Panc1 (cell line): ENCODE results near the gene KLK8. TPM values are rescaled to one million over a fixed set of nuclear protein-coding genes. Genes with fewer than 3 reads are reported as not detected.

Experiments used
- ATAC-seq: fragments of 200-7000 bp; cut with Tn5 transposase; 2 replicates; pipeline ENCODE4 v1.9.1; 2020; ENCODE audit warnings: mild to moderate bottlenecking, moderate library complexity
- BruUV-seq: library from RNA; stranded (reverse); fragments of 400-500 nt; replicated peaks from 2 replicates; lab custom pipeline; 2021; lab: Mats Ljungman, UMichigan
- CTCF ChIA-PET: fragments of 300-600 bp; sonication (Branson Sonifier 250); formaldehyde crosslinking; loops from one replicate; lab custom pipeline; 2022; ENCODE audit warnings: antibody characterized with exemption; lab: Charles Lee
- POLR2A ChIA-PET: fragments of 300-600 bp; sonication (Branson Sonifier 250); formaldehyde crosslinking; loops from one replicate; lab custom pipeline; 2022; ENCODE audit warnings: antibody characterized with exemption; lab: Charles Lee
- DNase-seq: peaks from one replicate; pipeline ENCODE4 v3.0.0-alpha.2; 2010; ENCODE audit warnings: low read depth, low spot score
- H3K27ac ChIP-seq: 2 replicates; pipeline ENCODE4 v1.5.1; 2011; ENCODE audit warnings: mild to moderate bottlenecking, low read length, inconsistent platforms
- H3K27me3 ChIP-seq: fragments of 200-500 bp; sonication (Bioruptor generic); 2 replicates; pipeline ENCODE4 v1.6.0; 2014; ENCODE audit warnings: low read length, inconsistent platforms; ENCODE audit not compliant: control insufficient read depth, insufficient read depth
- H3K36me3 ChIP-seq: fragments of 200-500 bp; sonication (Bioruptor generic); 2 replicates; pipeline ENCODE4 v1.5.1; 2014; ENCODE audit warnings: inconsistent platforms, mild to moderate bottlenecking, low read length, moderate library complexity; ENCODE audit not compliant: control insufficient read depth, insufficient read depth
- H3K4me1 ChIP-seq: 2 replicates; pipeline ENCODE4 v1.5.1; 2011; ENCODE audit warnings: inconsistent platforms, mild to moderate bottlenecking, low read length, moderate library complexity; ENCODE audit not compliant: control insufficient read depth, insufficient read depth
- H3K4me3 ChIP-seq, 2 experiments: 2 replicates each; pipeline ENCODE4 v1.5.1; 2011 to 2012; ENCODE audit warnings: low read depth in 2 of 2, low read length in 2 of 2, mild to moderate bottlenecking in 2 of 2, inconsistent platforms in 1 of 2, moderate library complexity in 1 of 2
- H3K9me3 ChIP-seq: fragments of 200-500 bp; sonication (Bioruptor generic); 2 replicates; pipeline ENCODE4 v1.5.1; 2014; ENCODE audit warnings: low read depth, mild to moderate bottlenecking, inconsistent platforms, low read length, moderate library complexity; ENCODE audit not compliant: control insufficient read depth, insufficient read depth
- POLR2AphosphoS5 ChIP-seq: IDR thresholded peaks from 2 replicates; pipeline ENCODE4 v1.6.1; 2012; ENCODE audit warnings: mild to moderate bottlenecking, low read depth, low read length, moderate library complexity
- REST ChIP-seq, 2 experiments: IDR thresholded peaks; 2 replicates each; pipeline ENCODE4 v1.6.1; 2011 to 2012; ENCODE audit warnings: low read depth in 2 of 2, control low read depth in 1 of 2, low read length in 1 of 2, mild to moderate bottlenecking in 1 of 2, moderate library complexity in 1 of 2; ENCODE audit not compliant: insufficient read depth in 1 of 2
- SIN3A ChIP-seq: IDR thresholded peaks from 2 replicates; pipeline ENCODE4 v1.6.1; 2012; ENCODE audit warnings: low read depth, mild to moderate bottlenecking, low read length, moderate library complexity, borderline replicate concordance; ENCODE audit not compliant: insufficient read depth
- TCF7L2 ChIP-seq: IDR thresholded peaks from 2 replicates; pipeline ENCODE4 v1.6.1; 2011; ENCODE audit warnings: mild to moderate bottlenecking, low read depth, low read length, inconsistent platforms
- in situ Hi-C: cut with HindIII; loops from 2 replicates; pipeline ENCODE4 v1.10.0; 2016; ENCODE audit warnings: low sequenced_read_pairs, low pct_unique_long_range_greater_than_20kb
- intact Hi-C: fragments of 100-400 bp; cut with micrococcal nuclease; formaldehyde crosslinking; loops from one replicate; pipeline ENCODE4 v1.10.0; 2022; ENCODE audit not compliant: unreplicated experiment
- total RNA-seq: library from RNA; stranded (reverse); gene quantifications from one replicate; pipeline ENCODE4 v1.2.1, GENCODE V29; 2021; ENCODE audit not compliant: unreplicated experiment
- TF ChIP-seq, protein P1 (sequence below): fragments of 450-650 bp; IDR thresholded peaks from 2 replicates; pipeline ENCODE4 v1.5.1; 2017; ENCODE audit warnings: mild to moderate bottlenecking

The KLK8 gene
- total RNA-seq, 1 experiment from 2014 or later = not detected

DNA sequence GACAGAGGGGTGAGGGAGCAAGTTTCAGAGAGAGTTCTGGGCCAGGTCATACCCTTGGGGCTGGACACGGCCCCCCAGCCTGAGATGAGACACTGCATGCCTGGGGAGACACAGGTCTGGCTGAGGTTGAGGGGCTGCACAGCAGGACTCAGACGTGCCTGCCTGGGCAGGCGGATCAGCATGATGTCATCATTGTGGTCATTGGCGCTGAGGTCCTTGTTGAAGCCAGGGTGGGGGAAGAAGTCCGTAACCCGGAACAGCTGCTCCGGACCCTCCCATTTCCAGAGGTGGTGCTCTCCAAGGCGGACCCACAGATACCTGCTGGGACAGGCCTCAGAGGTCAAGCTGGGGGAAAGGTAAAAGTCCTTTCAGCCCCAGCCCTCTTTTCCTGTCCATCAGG, 5.0 kb upstream of the KLK8 start:
- no peaks in the 10 kb centered on the region for H3K36me3 ChIP-seq
- intact Hi-C loops (no loop called here), in situ Hi-C loops (no loop called here)
- ChIA-PET CTCF (no interaction called here), POLR2A (no interaction called here)
- no peak overlapping the region for H3K4me3 ChIP-seq
- no peak overlapping the region for H3K27ac ChIP-seq
- no peak for TF ChIP-seq REST (IDR thresholded peaks at IDR 0.05; ENCODE audit: insufficient read depth in 1 of 2, low read depth in 2 of 2, low read length in 1 of 2)
- TF ChIP-seq, protein P1, sequence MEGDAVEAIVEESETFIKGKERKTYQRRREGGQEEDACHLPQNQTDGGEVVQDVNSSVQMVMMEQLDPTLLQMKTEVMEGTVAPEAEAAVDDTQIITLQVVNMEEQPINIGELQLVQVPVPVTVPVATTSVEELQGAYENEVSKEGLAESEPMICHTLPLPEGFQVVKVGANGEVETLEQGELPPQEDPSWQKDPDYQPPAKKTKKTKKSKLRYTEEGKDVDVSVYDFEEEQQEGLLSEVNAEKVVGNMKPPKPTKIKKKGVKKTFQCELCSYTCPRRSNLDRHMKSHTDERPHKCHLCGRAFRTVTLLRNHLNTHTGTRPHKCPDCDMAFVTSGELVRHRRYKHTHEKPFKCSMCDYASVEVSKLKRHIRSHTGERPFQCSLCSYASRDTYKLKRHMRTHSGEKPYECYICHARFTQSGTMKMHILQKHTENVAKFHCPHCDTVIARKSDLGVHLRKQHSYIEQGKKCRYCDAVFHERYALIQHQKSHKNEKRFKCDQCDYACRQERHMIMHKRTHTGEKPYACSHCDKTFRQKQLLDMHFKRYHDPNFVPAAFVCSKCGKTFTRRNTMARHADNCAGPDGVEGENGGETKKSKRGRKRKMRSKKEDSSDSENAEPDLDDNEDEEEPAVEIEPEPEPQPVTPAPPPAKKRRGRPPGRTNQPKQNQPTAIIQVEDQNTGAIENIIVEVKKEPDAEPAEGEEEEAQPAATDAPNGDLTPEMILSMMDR = no peak
- no peak for TF ChIP-seq POLR2AphosphoS5
- no peak for TF ChIP-seq SIN3A
- no peak for TF ChIP-seq TCF7L2
- ATAC-seq (no peak), DNase-seq (no peak)
- H3K27me3 ChIP-seq = no peaks in the 10 kb centered on the region; the same call in 1 of the 2 replicates
- no TSS peak for BruUV-seq
- H3K4me1 ChIP-seq = no peaks in the 10 kb centered on the region
- no peaks in the 10 kb centered on the region for H3K9me3 ChIP-seq

DNA sequence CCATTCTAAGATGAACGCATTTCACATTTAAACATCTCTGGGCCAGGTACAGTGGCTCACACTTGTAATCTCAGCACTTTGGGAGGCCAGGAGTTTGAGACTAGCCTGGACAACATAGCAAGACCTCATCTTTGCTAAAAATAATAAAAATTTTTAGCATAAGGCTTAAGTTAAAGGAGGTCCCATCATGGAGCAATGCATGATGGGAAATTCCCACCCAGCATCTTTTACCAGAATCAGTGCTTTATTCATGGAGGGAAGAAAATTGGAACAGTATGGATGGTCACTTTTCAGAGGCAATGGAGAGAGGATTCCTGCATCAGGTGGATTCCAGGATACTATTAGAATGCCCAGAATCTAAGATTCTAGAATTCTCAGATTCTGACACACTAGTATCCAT, 3.8 kb upstream of the KLK8 start:
- in situ Hi-C loops = no loop called here
- H3K4me3 ChIP-seq = no peak overlapping the region
- H3K27me3 ChIP-seq = no peaks in the 10 kb centered on the region; the same call in 1 of the 2 replicates
- DNase-seq (no peak), ATAC-seq (no peak)
- H3K36me3 ChIP-seq = no peaks in the 10 kb centered on the region
- no peak overlapping the region for H3K27ac ChIP-seq
- H3K4me1 ChIP-seq = no peaks in the 10 kb centered on the region
- intact Hi-C loops = no loop called here
- POLR2A ChIA-PET = no interaction called here
- no peaks in the 10 kb centered on the region for H3K9me3 ChIP-seq
- no TSS peak for BruUV-seq
- TF ChIP-seq SIN3A (no peak), TCF7L2 (no peak)
- CTCF ChIA-PET = no interaction called here

GRCh38 chr19:51003316-51003715, 1.9 kb upstream of the KLK8 start:
- no TSS peak for BruUV-seq
- no peak overlapping the region for H3K27ac ChIP-seq
- intact Hi-C loops (no loop called here), in situ Hi-C loops (no loop called here)
- H3K4me3 ChIP-seq = no peak overlapping the region
- POLR2A ChIA-PET = no interaction called here
- ATAC-seq (no peak), DNase-seq (no peak)
- no peaks in the 10 kb centered on the region; the same call in 1 of the 2 replicates for H3K27me3 ChIP-seq
- no peaks in the 10 kb centered on the region for H3K36me3 ChIP-seq
- CTCF ChIA-PET = no interaction called here
- no peaks in the 10 kb centered on the region for H3K4me1 ChIP-seq
- TF ChIP-seq TCF7L2 = no peak
- TF ChIP-seq POLR2AphosphoS5 = no peak
- no peak for TF ChIP-seq REST (IDR thresholded peaks at IDR 0.05; ENCODE audit: insufficient read depth in 1 of 2, low read depth in 2 of 2, low read length in 1 of 2)
- no peak for TF ChIP-seq SIN3A
- TF ChIP-seq, protein P1 = no peak
- H3K9me3 ChIP-seq = no peaks in the 10 kb centered on the region
